HCT116 (cell line): ENCODE data around the gene LRRK1. TPM values are rescaled to one million over a fixed set of nuclear protein-coding genes. Genes with fewer than 3 reads are reported as not detected.

Source experiments
- ATAC-seq: fragments of 200-7000 bp; cut with Tn5 transposase; 2 replicates; pipeline ENCODE4 v1.9.1; 2020; ENCODE audit warnings: mild to moderate bottlenecking, moderate library complexity
- BruUV-seq: library from RNA; stranded (reverse); fragments of 400-500 nt; replicated peaks from 2 replicates; lab custom pipeline; 2021; lab: Mats Ljungman, UMichigan
- CTCF ChIA-PET: fragments of 300-600 bp; sonication (Branson Sonifier 250); formaldehyde crosslinking; loops from one replicate; lab custom pipeline; 2021; ENCODE audit warnings: antibody characterized with exemption; lab: Charles Lee
- POLR2A ChIA-PET: fragments of 300-600, 350-600 bp; sonication (Branson Sonifier 250); formaldehyde crosslinking; loops from one replicate; lab custom pipeline; 2021; ENCODE audit warnings: antibody characterized with exemption; lab: Charles Lee
- RAD21 ChIA-PET, 2 experiments: fragments of 300-600 bp; sonication (Branson Sonifier 250); formaldehyde crosslinking; loops; one replicate each; lab custom pipeline; 2023; ENCODE audit warnings: low total read pairs in 2 of 2; ENCODE audit not compliant: uncharacterized antibody in 2 of 2, unreplicated experiment in 2 of 2, low non-redundant PET in 1 of 2; lab: Charles Lee
- DNase-seq: peaks from one replicate; pipeline ENCODE4 v3.0.0-alpha.2; 2010; ENCODE audit warnings: low read depth, low spot score
- H2AFZ ChIP-seq: fragments of 200-600 bp; shearing (Covaris generic), sonication (generic); 2 replicates; pipeline ENCODE4 v1.6.1; 2017; ENCODE audit warnings: low read depth, mixed run types, mixed read lengths, antibody characterized with exemption, low read length; ENCODE audit not compliant: poor library complexity, severe bottlenecking
- H3K27ac ChIP-seq: 2 replicates; pipeline ENCODE4 v1.5.1; 2012; ENCODE audit warnings: low read depth, low read length
- H3K27me3 ChIP-seq: fragments of 200-600 bp; sonication (generic); 2 replicates; pipeline ENCODE4 v1.6.1; 2016; ENCODE audit warnings: mixed run types, low read length, mixed read lengths; ENCODE audit not compliant: insufficient read depth
- H3K36me3 ChIP-seq, 2 experiments: fragments of 200-500 bp in 1 of 2; fragments of 200-600 bp in 1 of 2; sonication (Bioruptor generic) in 1 of 2; sonication (generic) in 1 of 2; 2 replicates each; pipeline versions ENCODE4 v1.5.1 to v1.6.1; 2014 to 2016; ENCODE audit warnings: low read length in 2 of 2, inconsistent platforms in 1 of 2, mixed read lengths in 1 of 2, mixed run types in 1 of 2; ENCODE audit not compliant: insufficient read depth in 2 of 2, control insufficient read depth in 1 of 2
- H3K4me1 ChIP-seq, 2 experiments: fragments of 200-600 bp in 1 of 2; sonication (generic) in 1 of 2; 2 replicates each; pipeline versions ENCODE4 v1.5.1 to v1.6.1; 2012 to 2017; ENCODE audit warnings: low read length in 2 of 2, inconsistent platforms in 1 of 2, mild to moderate bottlenecking in 1 of 2, mixed read lengths in 1 of 2, mixed run types in 1 of 2, moderate library complexity in 1 of 2; ENCODE audit not compliant: insufficient read depth in 2 of 2, control insufficient read depth in 1 of 2
- H3K4me2 ChIP-seq: fragments of 200-600 bp; sonication (generic); 2 replicates; pipeline ENCODE4 v1.6.1; 2017; ENCODE audit warnings: mixed run types, low read length, mixed read lengths
- H3K4me3 ChIP-seq, 2 experiments: fragments of 200-600 bp in 1 of 2; sonication (generic) in 1 of 2; replicated peaks in 1 of 2; 2 replicates each; pipeline ENCODE4 v1.5.1; 2011 to 2016; ENCODE audit warnings: low read length in 2 of 2, control low read depth in 1 of 2, low read depth in 1 of 2, mild to moderate bottlenecking in 1 of 2, mixed read lengths in 1 of 2, mixed run types in 1 of 2
- H3K79me2 ChIP-seq: fragments of 200-600 bp; sonication (generic); 2 replicates; pipeline ENCODE4 v1.6.1; 2017; ENCODE audit warnings: mild to moderate bottlenecking, mixed run types, low read length, moderate library complexity, mixed read lengths; ENCODE audit not compliant: insufficient read depth
- H3K9ac ChIP-seq: fragments of 200-600 bp; sonication (generic); 2 replicates; pipeline ENCODE4 v1.6.1; 2016; ENCODE audit warnings: low read length, mixed read lengths
- H3K9me2 ChIP-seq: fragments of 200-600 bp; sonication (generic), shearing (Covaris generic); 2 replicates; pipeline ENCODE4 v1.6.1; 2017; ENCODE audit warnings: mixed run types, mild to moderate bottlenecking, moderate library complexity; ENCODE audit not compliant: insufficient read depth
- H3K9me3 ChIP-seq, 2 experiments: fragments of 200-500 bp in 1 of 2; fragments of 200-600 bp in 1 of 2; sonication (Bioruptor generic) in 1 of 2; sonication (generic) in 1 of 2; 2 replicates each; pipeline ENCODE4 v1.6.1; 2014 to 2017; ENCODE audit warnings: low read length in 2 of 2, mixed read lengths in 2 of 2, inconsistent platforms in 1 of 2, low read depth in 1 of 2, mild to moderate bottlenecking in 1 of 2, mixed run types in 1 of 2, moderate library complexity in 1 of 2; ENCODE audit not compliant: control insufficient read depth in 1 of 2, insufficient read depth in 1 of 2
- H4K20me1 ChIP-seq: fragments of 200-600 bp; sonication (generic), shearing (Covaris generic); 2 replicates; pipeline ENCODE4 v1.6.1; 2017; ENCODE audit warnings: mixed run types, mild to moderate bottlenecking, moderate library complexity; ENCODE audit not compliant: insufficient read depth
- ATF3 ChIP-seq: IDR thresholded peaks from 2 replicates; pipeline ENCODE4 v1.6.1; 2012
- CBX3 ChIP-seq: IDR thresholded peaks from 2 replicates; pipeline ENCODE4 v1.6.1; 2012; ENCODE audit warnings: low read depth
- EZH2 ChIP-seq: fragments of 200-600 bp; sonication (generic); IDR thresholded peaks from 2 replicates; pipeline ENCODE4 v1.6.1; 2017; ENCODE audit warnings: antibody characterized with exemption, mixed run types
- FOSL1 ChIP-seq: IDR thresholded peaks from 2 replicates; pipeline ENCODE4 v1.6.1; 2012; ENCODE audit warnings: low read depth
- POLR2A ChIP-seq: IDR thresholded peaks from 2 replicates; pipeline ENCODE4 v1.7.0; 2011; ENCODE audit warnings: borderline replicate concordance; ENCODE audit not compliant: insufficient read depth, insufficient read length; ENCODE audit errors: extremely low read depth
- POLR2AphosphoS5 ChIP-seq: IDR thresholded peaks from 2 replicates; pipeline ENCODE4 v1.6.1; 2011; ENCODE audit warnings: mild to moderate bottlenecking, low read depth, low read length, moderate library complexity
- TCF7L2 ChIP-seq: IDR thresholded peaks from 2 replicates; pipeline ENCODE4 v1.7.0; 2011; ENCODE audit warnings: borderline replicate concordance, inconsistent platforms; ENCODE audit not compliant: insufficient read depth, insufficient read length; ENCODE audit errors: extremely low read depth
- YY1 ChIP-seq: IDR thresholded peaks from 2 replicates; pipeline ENCODE4 v1.6.1; 2011; ENCODE audit warnings: low read length, low read depth, moderate library complexity, mild to moderate bottlenecking; ENCODE audit not compliant: insufficient replicate concordance; ENCODE audit errors: extremely low read depth
- ZBTB33 ChIP-seq: IDR thresholded peaks from 2 replicates; pipeline ENCODE4 v1.6.1; 2011; ENCODE audit warnings: mild to moderate bottlenecking, low read length, moderate library complexity; ENCODE audit not compliant: insufficient replicate concordance; ENCODE audit errors: extremely low read depth
- ZFX ChIP-seq: fragments of 450-650 bp; IDR thresholded peaks from 2 replicates; pipeline ENCODE4 v1.6.1; 2017
- ZNF274 ChIP-seq: fragments of 200-500 bp; sonication (Bioruptor generic); IDR thresholded peaks from 2 replicates; pipeline ENCODE4 v1.6.1; 2014; ENCODE audit warnings: mild to moderate bottlenecking, low read depth, low read length, inconsistent platforms
- intact Hi-C: fragments of 100-400 bp; cut with micrococcal nuclease; formaldehyde crosslinking; loops from 2 replicates; pipeline ENCODE4 v1.10.0; 2022
- total RNA-seq: library from RNA; stranded (reverse); gene quantifications from one replicate; pipeline ENCODE4 v1.2.1, GENCODE V29; 2021; ENCODE audit not compliant: unreplicated experiment
- TF ChIP-seq, protein P1 (sequence below): IDR thresholded peaks from 2 replicates; pipeline ENCODE4 v1.6.1; 2012; ENCODE audit warnings: low read depth
- TF ChIP-seq, protein P2 (sequence below): IDR thresholded peaks from 2 replicates; pipeline ENCODE4 v1.6.1; 2012

The LRRK1 gene
- total RNA-seq, 1 experiment from 2014 or later = 21.6 TPM

- TF ChIP-seq FOSL1 = no peak
- TF ChIP-seq, all 23 proteins: peak for 0
- ChIA-PET RAD21 (no interaction called here), POLR2A (no interaction called here), CTCF (no interaction called here)
- H3K9ac ChIP-seq = no peak overlapping the region
- H3K27me3 ChIP-seq = no peaks in the 10 kb centered on the region
- ATAC-seq (no peak), DNase-seq (no peak)
- intact Hi-C loops = no loop called here
- H4K20me1 ChIP-seq = no peaks in the 10 kb centered on the region
- no peaks in the 10 kb centered on the region for H3K9me2 ChIP-seq
- H2AFZ ChIP-seq = no peak overlapping the region
- H3K36me3 ChIP-seq = peaks cover 0 to 3% of the 10 kb centered on the region in 2 experiments; a peak in 1 of 4 replicates
- no peaks in the 10 kb centered on the region for H3K79me2 ChIP-seq
- H3K4me3 ChIP-seq = no peak overlapping the region
- no peaks in the 10 kb centered on the region for H3K9me3 ChIP-seq
- no peak overlapping the region for H3K27ac ChIP-seq
- BruUV-seq = no TSS peak
- H3K4me2 ChIP-seq = no peak overlapping the region
- H3K4me1 ChIP-seq = no peaks in the 10 kb centered on the region
These were observed 143.5 kb downstream of the LRRK1 start for GRCh38 chr15:101062471-101063171.

GRCh38 chr15:101063212-101063611 is 144.1 kb downstream of the LRRK1 start:
- no peak overlapping the region for H3K4me3 ChIP-seq
- H3K9me2 ChIP-seq = no peaks in the 10 kb centered on the region
- H3K9ac ChIP-seq = no peak overlapping the region
- no peak overlapping the region for H2AFZ ChIP-seq
- H3K27me3 ChIP-seq = no peaks in the 10 kb centered on the region
- ChIA-PET RAD21 (no interaction called here), POLR2A (no interaction called here), CTCF (no interaction called here)
- no peak overlapping the region for H3K4me2 ChIP-seq
- ATAC-seq (no peak), DNase-seq (no peak)
- no peak overlapping the region for H3K27ac ChIP-seq
- H3K4me1 ChIP-seq = no peaks in the 10 kb centered on the region
- H4K20me1 ChIP-seq = no peaks in the 10 kb centered on the region
- no peaks in the 10 kb centered on the region for H3K79me2 ChIP-seq
- no TSS peak for BruUV-seq
- H3K9me3 ChIP-seq = no peaks in the 10 kb centered on the region
- H3K36me3 ChIP-seq = peaks cover 0 to 3% of the 10 kb centered on the region in 2 experiments; a peak in 1 of 4 replicates
- intact Hi-C loops = no loop called here
- no peak for TF ChIP-seq ZFX
- TF ChIP-seq TCF7L2 = no peak
- TF ChIP-seq, protein P1, sequence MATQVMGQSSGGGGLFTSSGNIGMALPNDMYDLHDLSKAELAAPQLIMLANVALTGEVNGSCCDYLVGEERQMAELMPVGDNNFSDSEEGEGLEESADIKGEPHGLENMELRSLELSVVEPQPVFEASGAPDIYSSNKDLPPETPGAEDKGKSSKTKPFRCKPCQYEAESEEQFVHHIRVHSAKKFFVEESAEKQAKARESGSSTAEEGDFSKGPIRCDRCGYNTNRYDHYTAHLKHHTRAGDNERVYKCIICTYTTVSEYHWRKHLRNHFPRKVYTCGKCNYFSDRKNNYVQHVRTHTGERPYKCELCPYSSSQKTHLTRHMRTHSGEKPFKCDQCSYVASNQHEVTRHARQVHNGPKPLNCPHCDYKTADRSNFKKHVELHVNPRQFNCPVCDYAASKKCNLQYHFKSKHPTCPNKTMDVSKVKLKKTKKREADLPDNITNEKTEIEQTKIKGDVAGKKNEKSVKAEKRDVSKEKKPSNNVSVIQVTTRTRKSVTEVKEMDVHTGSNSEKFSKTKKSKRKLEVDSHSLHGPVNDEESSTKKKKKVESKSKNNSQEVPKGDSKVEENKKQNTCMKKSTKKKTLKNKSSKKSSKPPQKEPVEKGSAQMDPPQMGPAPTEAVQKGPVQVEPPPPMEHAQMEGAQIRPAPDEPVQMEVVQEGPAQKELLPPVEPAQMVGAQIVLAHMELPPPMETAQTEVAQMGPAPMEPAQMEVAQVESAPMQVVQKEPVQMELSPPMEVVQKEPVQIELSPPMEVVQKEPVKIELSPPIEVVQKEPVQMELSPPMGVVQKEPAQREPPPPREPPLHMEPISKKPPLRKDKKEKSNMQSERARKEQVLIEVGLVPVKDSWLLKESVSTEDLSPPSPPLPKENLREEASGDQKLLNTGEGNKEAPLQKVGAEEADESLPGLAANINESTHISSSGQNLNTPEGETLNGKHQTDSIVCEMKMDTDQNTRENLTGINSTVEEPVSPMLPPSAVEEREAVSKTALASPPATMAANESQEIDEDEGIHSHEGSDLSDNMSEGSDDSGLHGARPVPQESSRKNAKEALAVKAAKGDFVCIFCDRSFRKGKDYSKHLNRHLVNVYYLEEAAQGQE = no peak
- TF ChIP-seq CBX3 = no peak
- TF ChIP-seq ZBTB33 = no peak
- TF ChIP-seq YY1 = no peak
- TF ChIP-seq ATF3 = no peak
- TF ChIP-seq ZNF274 = no peak
- TF ChIP-seq POLR2AphosphoS5 = no peak
- no peak for TF ChIP-seq EZH2
- TF ChIP-seq POLR2A = no peak
- TF ChIP-seq, protein P2, sequence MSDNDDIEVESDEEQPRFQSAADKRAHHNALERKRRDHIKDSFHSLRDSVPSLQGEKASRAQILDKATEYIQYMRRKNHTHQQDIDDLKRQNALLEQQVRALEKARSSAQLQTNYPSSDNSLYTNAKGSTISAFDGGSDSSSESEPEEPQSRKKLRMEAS = no peak
